ENCODE data around the gene OSBP. TPM values are rescaled to one million over a fixed set of nuclear protein-coding genes. Genes with fewer than 3 reads are reported as not detected.

The OSBP gene
- total and polyA plus RNA-seq, 4 donors = 16.5 to 92.5 (median 36.5) TPM

DNA sequence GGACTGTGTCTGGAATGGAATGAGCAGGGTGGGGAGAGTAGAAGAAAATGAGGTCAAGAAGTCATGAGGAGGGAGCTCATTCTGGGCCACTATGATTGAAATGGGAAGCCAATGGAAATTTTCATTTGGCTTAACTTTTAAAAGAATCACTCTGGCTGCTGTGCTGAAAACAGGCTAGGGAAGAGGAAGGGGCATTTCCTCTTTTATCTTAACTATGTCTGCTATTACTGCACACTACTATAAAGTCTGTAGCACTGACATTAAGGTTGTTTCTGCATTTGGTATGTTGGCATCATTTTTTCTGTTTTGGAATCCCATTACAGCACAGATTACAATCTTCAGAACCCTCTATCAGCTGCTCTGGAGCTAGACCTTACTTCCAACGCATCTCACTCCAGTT, 45.0 kb upstream of the OSBP start:
- DNase-seq (ENCODE audit: low spot score) = no peak
- 81% methylated on average over 1 of the region's 1 CpG for WGBS
- H3K36me3 ChIP-seq (ENCODE audit: control insufficient read depth in 4 of 4, insufficient read depth in 3 of 4, low read depth in 1 of 4, low read length in 3 of 4) = peaks cover 17 to 79% (median 64%) of the 10 kb centered on the region in 4 donors
- H3K27me3 ChIP-seq (ENCODE audit: control insufficient read depth in 4 of 4, insufficient read depth in 4 of 4, low read length in 3 of 4) = no peaks in the 10 kb centered on the region
- no peak overlapping the region for H3K27ac ChIP-seq (ENCODE audit: low read depth in 1 of 2, low read length in 2 of 2)
- TF ChIP-seq, protein P1, sequence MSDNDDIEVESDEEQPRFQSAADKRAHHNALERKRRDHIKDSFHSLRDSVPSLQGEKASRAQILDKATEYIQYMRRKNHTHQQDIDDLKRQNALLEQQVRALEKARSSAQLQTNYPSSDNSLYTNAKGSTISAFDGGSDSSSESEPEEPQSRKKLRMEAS (IDR thresholded peaks at IDR 0.05) = no peak
- no peak for TF ChIP-seq HNF4G (IDR thresholded peaks at IDR 0.05)
- no peak for TF ChIP-seq FOXA2 (IDR thresholded peaks at IDR 0.05)
- TF ChIP-seq, protein P2, sequence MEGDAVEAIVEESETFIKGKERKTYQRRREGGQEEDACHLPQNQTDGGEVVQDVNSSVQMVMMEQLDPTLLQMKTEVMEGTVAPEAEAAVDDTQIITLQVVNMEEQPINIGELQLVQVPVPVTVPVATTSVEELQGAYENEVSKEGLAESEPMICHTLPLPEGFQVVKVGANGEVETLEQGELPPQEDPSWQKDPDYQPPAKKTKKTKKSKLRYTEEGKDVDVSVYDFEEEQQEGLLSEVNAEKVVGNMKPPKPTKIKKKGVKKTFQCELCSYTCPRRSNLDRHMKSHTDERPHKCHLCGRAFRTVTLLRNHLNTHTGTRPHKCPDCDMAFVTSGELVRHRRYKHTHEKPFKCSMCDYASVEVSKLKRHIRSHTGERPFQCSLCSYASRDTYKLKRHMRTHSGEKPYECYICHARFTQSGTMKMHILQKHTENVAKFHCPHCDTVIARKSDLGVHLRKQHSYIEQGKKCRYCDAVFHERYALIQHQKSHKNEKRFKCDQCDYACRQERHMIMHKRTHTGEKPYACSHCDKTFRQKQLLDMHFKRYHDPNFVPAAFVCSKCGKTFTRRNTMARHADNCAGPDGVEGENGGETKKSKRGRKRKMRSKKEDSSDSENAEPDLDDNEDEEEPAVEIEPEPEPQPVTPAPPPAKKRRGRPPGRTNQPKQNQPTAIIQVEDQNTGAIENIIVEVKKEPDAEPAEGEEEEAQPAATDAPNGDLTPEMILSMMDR (IDR thresholded peaks at IDR 0.05; ENCODE audit: low read depth, low read length, missing input control) = no peak
- TF ChIP-seq, protein P3, sequence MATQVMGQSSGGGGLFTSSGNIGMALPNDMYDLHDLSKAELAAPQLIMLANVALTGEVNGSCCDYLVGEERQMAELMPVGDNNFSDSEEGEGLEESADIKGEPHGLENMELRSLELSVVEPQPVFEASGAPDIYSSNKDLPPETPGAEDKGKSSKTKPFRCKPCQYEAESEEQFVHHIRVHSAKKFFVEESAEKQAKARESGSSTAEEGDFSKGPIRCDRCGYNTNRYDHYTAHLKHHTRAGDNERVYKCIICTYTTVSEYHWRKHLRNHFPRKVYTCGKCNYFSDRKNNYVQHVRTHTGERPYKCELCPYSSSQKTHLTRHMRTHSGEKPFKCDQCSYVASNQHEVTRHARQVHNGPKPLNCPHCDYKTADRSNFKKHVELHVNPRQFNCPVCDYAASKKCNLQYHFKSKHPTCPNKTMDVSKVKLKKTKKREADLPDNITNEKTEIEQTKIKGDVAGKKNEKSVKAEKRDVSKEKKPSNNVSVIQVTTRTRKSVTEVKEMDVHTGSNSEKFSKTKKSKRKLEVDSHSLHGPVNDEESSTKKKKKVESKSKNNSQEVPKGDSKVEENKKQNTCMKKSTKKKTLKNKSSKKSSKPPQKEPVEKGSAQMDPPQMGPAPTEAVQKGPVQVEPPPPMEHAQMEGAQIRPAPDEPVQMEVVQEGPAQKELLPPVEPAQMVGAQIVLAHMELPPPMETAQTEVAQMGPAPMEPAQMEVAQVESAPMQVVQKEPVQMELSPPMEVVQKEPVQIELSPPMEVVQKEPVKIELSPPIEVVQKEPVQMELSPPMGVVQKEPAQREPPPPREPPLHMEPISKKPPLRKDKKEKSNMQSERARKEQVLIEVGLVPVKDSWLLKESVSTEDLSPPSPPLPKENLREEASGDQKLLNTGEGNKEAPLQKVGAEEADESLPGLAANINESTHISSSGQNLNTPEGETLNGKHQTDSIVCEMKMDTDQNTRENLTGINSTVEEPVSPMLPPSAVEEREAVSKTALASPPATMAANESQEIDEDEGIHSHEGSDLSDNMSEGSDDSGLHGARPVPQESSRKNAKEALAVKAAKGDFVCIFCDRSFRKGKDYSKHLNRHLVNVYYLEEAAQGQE (IDR thresholded peaks at IDR 0.05) = no peak
- TF ChIP-seq, protein P4, sequence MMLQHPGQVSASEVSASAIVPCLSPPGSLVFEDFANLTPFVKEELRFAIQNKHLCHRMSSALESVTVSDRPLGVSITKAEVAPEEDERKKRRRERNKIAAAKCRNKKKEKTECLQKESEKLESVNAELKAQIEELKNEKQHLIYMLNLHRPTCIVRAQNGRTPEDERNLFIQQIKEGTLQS (IDR thresholded peaks at IDR 0.05) = no peak
- no peak for TF ChIP-seq RAD21 (IDR thresholded peaks at IDR 0.05)
- no peak for TF ChIP-seq TAF1 (conservative IDR thresholded peaks at IDR 0.05)
- TF ChIP-seq, protein P5, sequence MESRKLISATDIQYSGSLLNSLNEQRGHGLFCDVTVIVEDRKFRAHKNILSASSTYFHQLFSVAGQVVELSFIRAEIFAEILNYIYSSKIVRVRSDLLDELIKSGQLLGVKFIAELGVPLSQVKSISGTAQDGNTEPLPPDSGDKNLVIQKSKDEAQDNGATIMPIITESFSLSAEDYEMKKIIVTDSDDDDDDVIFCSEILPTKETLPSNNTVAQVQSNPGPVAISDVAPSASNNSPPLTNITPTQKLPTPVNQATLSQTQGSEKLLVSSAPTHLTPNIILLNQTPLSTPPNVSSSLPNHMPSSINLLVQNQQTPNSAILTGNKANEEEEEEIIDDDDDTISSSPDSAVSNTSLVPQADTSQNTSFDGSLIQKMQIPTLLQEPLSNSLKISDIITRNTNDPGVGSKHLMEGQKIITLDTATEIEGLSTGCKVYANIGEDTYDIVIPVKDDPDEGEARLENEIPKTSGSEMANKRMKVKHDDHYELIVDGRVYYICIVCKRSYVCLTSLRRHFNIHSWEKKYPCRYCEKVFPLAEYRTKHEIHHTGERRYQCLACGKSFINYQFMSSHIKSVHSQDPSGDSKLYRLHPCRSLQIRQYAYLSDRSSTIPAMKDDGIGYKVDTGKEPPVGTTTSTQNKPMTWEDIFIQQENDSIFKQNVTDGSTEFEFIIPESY (IDR thresholded peaks at IDR 0.05) = no peak
- no peak for TF ChIP-seq GABPA (IDR thresholded peaks at IDR 0.05 in 1 of 2, conservative IDR thresholded peaks at IDR 0.05 in 1 of 2)
- TF ChIP-seq NR2F2 (IDR thresholded peaks at IDR 0.05) = no peak
- no peak for TF ChIP-seq EGR1 (IDR thresholded peaks at IDR 0.05; ENCODE audit: low read depth in 2 of 2)
- TF ChIP-seq JUND (IDR thresholded peaks at IDR 0.05) = no peak
- no peak for TF ChIP-seq YY1 (IDR thresholded peaks at IDR 0.05)
- TF ChIP-seq FOXA1 (IDR thresholded peaks at IDR 0.05) = no peak
- TF ChIP-seq RXRA (IDR thresholded peaks at IDR 0.05) = no peak
- TF ChIP-seq SP1 (IDR thresholded peaks at IDR 0.05) = no peak
- no peak overlapping the region for H3K4me3 ChIP-seq (ENCODE audit: low read depth in 1 of 3, low read length in 3 of 3)
- no peaks in the 10 kb centered on the region for H3K9me3 ChIP-seq (ENCODE audit: control insufficient read depth in 4 of 4, low read length in 3 of 4)
- H3K9ac ChIP-seq (ENCODE audit: low read depth in 1 of 2, low read length in 2 of 2) = no peak overlapping the region
- H3K4me1 ChIP-seq (ENCODE audit: control insufficient read depth in 4 of 4, insufficient read depth in 4 of 4, low read length in 3 of 4) = peaks cover 0 to 7% (median 3%) of the 10 kb centered on the region in 4 donors
